Measurements from ENCODE around the gene RTN4IP1.

DNA sequence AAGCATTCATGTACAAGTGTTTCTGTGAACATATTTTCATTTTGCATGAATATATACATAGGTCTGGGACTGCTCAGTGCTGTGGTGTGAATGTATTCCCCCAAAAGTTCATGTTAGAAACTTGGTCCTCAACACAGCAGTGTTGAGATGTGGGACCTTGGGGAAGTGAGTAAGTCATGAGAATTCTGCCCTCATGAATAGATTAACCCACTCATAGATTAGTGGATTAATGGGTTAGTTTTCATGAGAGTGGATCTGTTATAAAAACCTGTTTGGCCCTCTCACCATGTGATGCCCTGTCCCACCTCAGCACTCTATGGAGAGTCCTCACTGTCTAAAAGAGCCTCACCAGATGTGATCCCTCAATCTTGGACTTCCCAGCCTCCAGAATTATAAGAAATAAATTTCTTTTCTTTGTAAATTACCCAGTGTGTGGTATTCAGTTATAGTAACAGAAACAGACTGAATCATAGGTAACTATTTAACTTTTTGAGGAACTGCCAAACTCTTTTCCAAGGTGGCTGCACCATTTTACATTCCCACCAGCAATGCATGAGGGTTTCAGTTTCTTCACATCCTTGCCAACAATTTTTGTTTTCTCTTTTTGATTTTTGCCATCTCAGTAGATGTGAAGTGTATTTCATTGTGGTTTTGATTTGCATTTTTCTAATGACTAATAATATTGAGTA lies 45.4 kb upstream of the RTN4IP1 start:
- no peak for TF ChIP-seq POLR2AphosphoS5 (IDR thresholded peaks at IDR 0.05)
- TF ChIP-seq, protein P1, sequence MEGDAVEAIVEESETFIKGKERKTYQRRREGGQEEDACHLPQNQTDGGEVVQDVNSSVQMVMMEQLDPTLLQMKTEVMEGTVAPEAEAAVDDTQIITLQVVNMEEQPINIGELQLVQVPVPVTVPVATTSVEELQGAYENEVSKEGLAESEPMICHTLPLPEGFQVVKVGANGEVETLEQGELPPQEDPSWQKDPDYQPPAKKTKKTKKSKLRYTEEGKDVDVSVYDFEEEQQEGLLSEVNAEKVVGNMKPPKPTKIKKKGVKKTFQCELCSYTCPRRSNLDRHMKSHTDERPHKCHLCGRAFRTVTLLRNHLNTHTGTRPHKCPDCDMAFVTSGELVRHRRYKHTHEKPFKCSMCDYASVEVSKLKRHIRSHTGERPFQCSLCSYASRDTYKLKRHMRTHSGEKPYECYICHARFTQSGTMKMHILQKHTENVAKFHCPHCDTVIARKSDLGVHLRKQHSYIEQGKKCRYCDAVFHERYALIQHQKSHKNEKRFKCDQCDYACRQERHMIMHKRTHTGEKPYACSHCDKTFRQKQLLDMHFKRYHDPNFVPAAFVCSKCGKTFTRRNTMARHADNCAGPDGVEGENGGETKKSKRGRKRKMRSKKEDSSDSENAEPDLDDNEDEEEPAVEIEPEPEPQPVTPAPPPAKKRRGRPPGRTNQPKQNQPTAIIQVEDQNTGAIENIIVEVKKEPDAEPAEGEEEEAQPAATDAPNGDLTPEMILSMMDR (IDR thresholded peaks at IDR 0.05): no peak
- TF ChIP-seq POLR2A (IDR thresholded peaks at IDR 0.05): no peak
- TF ChIP-seq EP300 (IDR thresholded peaks at IDR 0.05): no peak

Measured in upper lobe of left lung (tissue), 4 donors.